ENCODE measurements around the gene GART. TPM values are rescaled to one million over a fixed set of nuclear protein-coding genes. Genes with fewer than 3 reads are reported as not detected.

Gene GART
- total RNA-seq, 6 experiments from 2014 or later, result 23.0 to 93.5 (median 39.3) TPM

GRCh38 chr21:33544451-33545195 is 2.7 kb upstream of the GART start:
- DNase-seq, result no peak
- TF ChIP-seq CTCF (IDR thresholded peaks at IDR 0.05) (no peak), POLR2A (IDR thresholded peaks at IDR 0.05) (no peak)
- Histone ChIP-seq H3K4me1 (peaks cover 0 to 27% (median 11%) of the 10 kb centered on the region in 4 donors), H3K36me3 (peaks cover 0 to 35% (median 17%) of the 10 kb centered on the region in 4 donors), H3K27me3 (no peaks in the 10 kb centered on the region), H3K27ac (peak overlapping the region in 2 of 3 donors; percentile 95), H3K9me3 (no peaks in the 10 kb centered on the region), H3K4me3 (peak overlapping the region; percentile 68 to 86 (median 75))
- 3% methylated on average over 8 of the region's 8 CpGs for WGBS (ENCODE audit: insufficient coverage, low coverage, low lambda C conversion rate, missing lambda C conversion rate)
- intact Hi-C loops (cut with DNase I), result no loop called here
- no peak for ATAC-seq

GRCh38 chr21:33543505-33544129 is 1.7 kb upstream of the GART start:
- Histone ChIP-seq H3K27ac (peak overlapping the region; percentile 84 to 95 (median 95)), H3K27me3 (no peaks in the 10 kb centered on the region), H3K4me1 (peaks cover 0 to 27% (median 11%) of the 10 kb centered on the region in 4 donors), H3K9me3 (no peaks in the 10 kb centered on the region), H3K36me3 (peaks cover 0 to 30% (median 11%) of the 10 kb centered on the region in 4 donors), H3K4me3 (peak overlapping the region; percentile 68 to 86 (median 75))
- no peak for TF ChIP-seq CTCF (IDR thresholded peaks at IDR 0.05)
- no peak for TF ChIP-seq POLR2A (IDR thresholded peaks at IDR 0.05)
- intact Hi-C loops (cut with DNase I), result no loop called here
- whole genome bisulfite sequencing (ENCODE audit: insufficient coverage, low coverage, low lambda C conversion rate, missing lambda C conversion rate), result 1% methylated on average over 26 of the region's 26 CpGs
- DNase-seq (peak; percentile 78 to 80 (median 80)), ATAC-seq (peak; percentile 37 to 52 (median 44))

- TF ChIP-seq CTCF (IDR thresholded peaks at IDR 0.05), result no peak
- TF ChIP-seq POLR2A (IDR thresholded peaks at IDR 0.05), result peak; percentile 95
- DNase-seq, result peak; percentile 99
- H3K9me3 ChIP-seq, result no peaks in the 10 kb centered on the region
- H3K27ac ChIP-seq, result peak within 1 kb of the TSS; percentile 95 to 98 (median 95)
- no peaks in the 10 kb centered on the region for H3K27me3 ChIP-seq
- peaks cover 0 to 30% (median 7%) of the 10 kb centered on the region in 4 donors for H3K36me3 ChIP-seq
- H3K4me1 ChIP-seq, result peaks cover 0 to 27% (median 11%) of the 10 kb centered on the region in 4 donors
- peak; percentile 92 to 98 (median 94) for ATAC-seq
- intact Hi-C loops (cut with DNase I), result no loop called here
- H3K4me3 ChIP-seq, result peak within 1 kb of the TSS; percentile 68 to 86 (median 75)
- WGBS (ENCODE audit: insufficient coverage, low coverage, low lambda C conversion rate, missing lambda C conversion rate), result 1% methylated on average over 46 of the region's 57 CpGs
These were observed 955 bp upstream of the GART start, which contains the start of gene SON for GRCh38 chr21:33542640-33543504. SON (plus strand) TSS chr21:33543038; CDS start chr21:33543093, 55 bp downstream.

GRCh38 chr21:33541105-33541711 is 709 bp downstream of the GART start:
- DNase-seq (no peak), ATAC-seq (no peak)
- Histone ChIP-seq H3K4me1 (peaks cover 0 to 27% (median 11%) of the 10 kb centered on the region in 4 donors), H3K27me3 (no peaks in the 10 kb centered on the region), H3K36me3 (peaks cover 0 to 25% (median 5%) of the 10 kb centered on the region in 4 donors), H3K4me3 (peak overlapping the region; percentile 68 to 86 (median 75)), H3K9me3 (no peaks in the 10 kb centered on the region), H3K27ac (peak overlapping the region; percentile 95 to 98 (median 95))
- intact Hi-C loops (cut with DNase I), result no loop called here
- 25% methylated on average over 19 of the region's 19 CpGs for WGBS (ENCODE audit: insufficient coverage, low coverage, low lambda C conversion rate, missing lambda C conversion rate)
- TF ChIP-seq POLR2A (IDR thresholded peaks at IDR 0.05) (no peak), CTCF (IDR thresholded peaks at IDR 0.05) (no peak)
